Measurements from ENCODE around the gene CPNE6. TPM values are rescaled to one million over a fixed set of nuclear protein-coding genes. Genes with fewer than 3 reads are reported as not detected.

Gene CPNE6
- total RNA-seq, 1 experiment from 2014 or later: not detected

DNA sequence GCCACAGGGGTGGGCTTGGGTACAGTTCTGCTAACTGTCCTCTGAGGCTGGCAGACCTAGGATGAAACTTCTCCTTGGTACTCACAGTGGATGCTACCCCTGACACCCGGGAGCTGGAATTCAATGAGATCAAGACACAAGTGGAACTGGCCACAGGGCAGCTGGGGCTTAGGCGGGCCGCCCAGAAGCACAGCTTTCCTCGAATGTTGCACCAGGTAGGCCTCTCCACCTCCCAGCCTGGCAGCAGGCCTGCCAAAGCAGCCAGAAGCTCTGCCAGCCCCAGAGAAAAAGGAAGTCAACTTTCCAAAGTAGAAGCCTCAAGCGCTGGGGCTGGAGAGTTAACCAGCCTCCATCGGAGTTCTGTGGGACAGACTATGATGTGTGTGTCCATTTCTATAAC, 45.8 kb downstream of the CPNE6 start:
- H2BK12ac ChIP-seq (ENCODE audit: insufficient read length, low read depth, low read length): no peak overlapping the region
- H2BK120ac ChIP-seq (ENCODE audit: low read depth, low read length, poor library complexity, severe bottlenecking): no peak overlapping the region
- no peaks in the 10 kb centered on the region for H3K79me2 ChIP-seq (ENCODE audit: insufficient read depth, low read length)
- H3K27me3 ChIP-seq (ENCODE audit: insufficient read depth, low read length): no peaks in the 10 kb centered on the region
- H3K4me1 ChIP-seq (ENCODE audit: insufficient read depth, low read length): no peaks in the 10 kb centered on the region
- no peak overlapping the region for H3K4me2 ChIP-seq (ENCODE audit: insufficient read depth, insufficient read length, low read length)
- Mint-ChIP-seq H3K27ac (no peak overlapping the region), H3K4me3 (no peak overlapping the region), H3K9me3 (no peaks in the 10 kb centered on the region; a peak in 1 of 5 replicates), H3K4me1 (peaks cover 12 to 15% of the 10 kb centered on the region in 2 experiments), H3K36me3 (ENCODE audit: insufficient read depth in 1 of 3, low read depth in 3 of 3) (peaks cover 21 to 57% (median 52%) of the 10 kb centered on the region in 3 experiments; a peak in 6 of 7 replicates), H3K27me3 (ENCODE audit: low read depth) (peaks cover 3% of the 10 kb centered on the region; the same call in 1 of the 2 replicates)
- no CpG with 5 or more reads among the region's 6 CpGs for WGBS (ENCODE audit: extremely low coverage, insufficient read length, low lambda C conversion rate)
- H3K18ac ChIP-seq (ENCODE audit: insufficient read length, low read depth, low read length): no peak overlapping the region
- H3K4ac ChIP-seq (ENCODE audit: low read depth, low read length): no peak overlapping the region
- no peak overlapping the region for H3K27ac ChIP-seq (ENCODE audit: insufficient read length, low read depth, low read length)
- H3K23ac ChIP-seq (ENCODE audit: insufficient read length, low read depth, low read length): no peak overlapping the region
- H3K9ac ChIP-seq (ENCODE audit: extremely low read depth, insufficient read length, low read length): no peak overlapping the region
- H4K5ac ChIP-seq (ENCODE audit: insufficient read length, low read depth, low read length): no peak overlapping the region
- H2AK5ac ChIP-seq (ENCODE audit: insufficient read length, low read length): no peak overlapping the region
- TF ChIP-seq, protein P1, sequence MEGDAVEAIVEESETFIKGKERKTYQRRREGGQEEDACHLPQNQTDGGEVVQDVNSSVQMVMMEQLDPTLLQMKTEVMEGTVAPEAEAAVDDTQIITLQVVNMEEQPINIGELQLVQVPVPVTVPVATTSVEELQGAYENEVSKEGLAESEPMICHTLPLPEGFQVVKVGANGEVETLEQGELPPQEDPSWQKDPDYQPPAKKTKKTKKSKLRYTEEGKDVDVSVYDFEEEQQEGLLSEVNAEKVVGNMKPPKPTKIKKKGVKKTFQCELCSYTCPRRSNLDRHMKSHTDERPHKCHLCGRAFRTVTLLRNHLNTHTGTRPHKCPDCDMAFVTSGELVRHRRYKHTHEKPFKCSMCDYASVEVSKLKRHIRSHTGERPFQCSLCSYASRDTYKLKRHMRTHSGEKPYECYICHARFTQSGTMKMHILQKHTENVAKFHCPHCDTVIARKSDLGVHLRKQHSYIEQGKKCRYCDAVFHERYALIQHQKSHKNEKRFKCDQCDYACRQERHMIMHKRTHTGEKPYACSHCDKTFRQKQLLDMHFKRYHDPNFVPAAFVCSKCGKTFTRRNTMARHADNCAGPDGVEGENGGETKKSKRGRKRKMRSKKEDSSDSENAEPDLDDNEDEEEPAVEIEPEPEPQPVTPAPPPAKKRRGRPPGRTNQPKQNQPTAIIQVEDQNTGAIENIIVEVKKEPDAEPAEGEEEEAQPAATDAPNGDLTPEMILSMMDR (conservative IDR thresholded peaks at IDR 0.05): no peak
- no peak overlapping the region for H2BK5ac ChIP-seq (ENCODE audit: insufficient read length, low read length)
- no peaks in the 10 kb centered on the region for H3K9me3 ChIP-seq (ENCODE audit: control insufficient read depth, low read depth, low read length)
- H2BK15ac ChIP-seq (ENCODE audit: low read depth, low read length): no peak overlapping the region
- no peak for DNase-seq
- H3K23me2 ChIP-seq (ENCODE audit: insufficient read length, low read depth, low read length, poor library complexity, severe bottlenecking): peaks cover 13% of the 10 kb centered on the region
- no peaks in the 10 kb centered on the region for H3K79me1 ChIP-seq (ENCODE audit: insufficient read depth, low read depth, low read length, poor library complexity, severe bottlenecking)
- no peak overlapping the region for H4K8ac ChIP-seq (replicated peaks; ENCODE audit: insufficient read length, low read depth, low read length)
- no peak overlapping the region for H3T11ph ChIP-seq (ENCODE audit: low read length)
- H4K20me1 ChIP-seq (ENCODE audit: control insufficient read depth, insufficient read depth, insufficient read length): no peaks in the 10 kb centered on the region
- H4K91ac ChIP-seq (ENCODE audit: insufficient read length, low read depth, low read length): no peak overlapping the region
- H3K14ac ChIP-seq (ENCODE audit: insufficient read depth, low read length): no peak overlapping the region
- H3K56ac ChIP-seq (ENCODE audit: insufficient read length, low read depth, low read length): no peak overlapping the region
- no peak overlapping the region for H2AFZ ChIP-seq (ENCODE audit: low read length)
- H2BK20ac ChIP-seq (ENCODE audit: low read depth, low read length, poor library complexity, severe bottlenecking): no peak overlapping the region

Measured in H9 (cell line).